ENCODE results near the gene SASH1.

Gene SASH1

DNA sequence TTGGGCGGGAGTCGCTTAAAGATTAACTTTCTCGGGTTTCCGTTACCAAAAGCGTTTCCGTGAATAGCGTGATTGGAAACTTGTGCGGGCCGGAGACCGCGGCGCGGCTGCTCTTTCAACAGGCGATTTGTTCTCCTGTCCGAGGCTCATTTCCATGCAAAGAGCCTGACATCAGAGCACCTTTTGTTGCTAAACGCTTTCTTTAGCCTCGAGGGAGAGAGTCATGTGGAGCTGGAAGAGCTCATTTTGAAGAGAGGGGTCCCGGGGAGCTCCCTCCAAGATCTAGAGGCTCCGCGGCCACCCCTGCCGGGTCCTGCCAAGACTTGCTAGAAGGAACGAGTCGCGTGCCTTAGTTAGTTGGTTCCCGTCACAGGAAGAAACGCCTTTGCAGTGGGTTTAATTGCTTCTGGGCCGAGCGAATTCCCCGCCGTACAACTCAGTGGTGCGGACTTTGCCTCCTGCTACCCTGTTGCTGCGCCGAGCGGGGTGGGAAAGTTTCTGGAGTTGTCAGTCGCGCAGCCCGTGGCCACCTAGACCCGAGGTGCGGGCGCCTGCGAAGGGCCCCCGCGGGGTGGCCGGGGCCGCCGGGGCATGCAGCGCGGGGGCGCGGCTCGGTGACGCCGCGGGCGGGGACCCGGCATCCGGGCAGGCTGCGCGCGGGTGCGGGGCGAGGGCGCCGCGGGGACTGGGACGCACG, at the start of gene SASH1:
Gene SASH1 (plus strand): TSS at position 489 of the 697 bp plus-strand sequence. CDS start 230 bp downstream, outside the sequence.
- peak; percentile 12 for DNase-seq

DNA sequence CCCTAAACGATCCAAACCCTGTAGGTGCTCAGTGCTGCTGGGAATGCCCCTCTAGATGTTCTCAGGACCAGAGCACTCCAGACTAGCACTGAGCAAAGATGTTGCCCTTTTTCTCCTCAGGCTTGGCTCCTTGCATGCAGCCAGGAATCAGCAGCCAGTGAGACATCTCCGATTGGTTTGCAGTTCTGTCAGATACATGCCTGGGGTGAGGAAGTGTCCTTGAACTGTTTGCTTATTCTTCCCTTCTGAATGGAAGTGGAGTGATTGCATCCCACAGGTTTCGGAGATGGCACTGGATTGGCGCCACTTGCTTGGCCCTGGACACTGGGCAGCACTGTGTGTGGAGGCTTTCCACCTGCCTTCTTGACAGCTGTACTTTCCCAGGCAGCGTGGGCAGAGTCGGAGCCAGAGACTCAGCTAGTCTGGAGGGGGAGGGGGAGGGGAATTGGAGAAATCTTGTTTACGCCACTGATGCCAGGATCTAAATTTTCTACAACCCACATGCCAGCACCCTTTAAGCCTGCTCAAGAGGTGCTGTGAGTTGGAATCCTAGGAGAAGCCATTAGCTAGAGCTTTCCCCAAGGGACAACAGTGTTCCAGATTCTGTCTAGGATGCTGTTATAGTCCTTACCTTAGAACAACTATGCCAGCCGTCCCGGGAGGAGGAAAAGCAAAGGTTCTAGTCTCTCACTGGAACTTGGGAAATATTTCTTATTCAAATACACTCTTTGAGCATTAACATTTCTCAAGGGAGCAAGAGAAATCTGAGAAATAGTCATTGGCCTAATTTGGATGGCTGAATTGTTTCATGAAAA, 49.2 kb upstream of the SASH1 start:
- no peak for DNase-seq

DNA sequence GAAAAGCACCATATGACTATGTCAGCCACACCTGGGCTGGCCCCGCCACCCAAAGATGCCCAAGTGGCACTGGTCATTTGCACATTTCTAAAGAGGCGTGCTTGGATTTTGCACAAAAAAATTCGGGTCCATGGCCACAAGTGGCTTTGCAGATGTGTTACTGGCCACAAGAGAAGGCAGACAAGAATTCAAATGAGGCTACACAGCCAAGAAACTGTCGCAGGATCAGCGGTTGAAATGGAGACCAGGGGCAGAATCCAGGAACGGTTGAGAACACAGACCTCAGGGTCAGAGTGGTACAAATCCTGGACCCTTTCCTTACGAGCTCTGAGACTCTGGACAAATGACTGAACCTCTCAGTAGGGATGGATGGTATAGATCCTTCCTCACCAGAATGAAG, 48.6 kb upstream of the SASH1 start:
- DNase-seq, result no peak

DNA sequence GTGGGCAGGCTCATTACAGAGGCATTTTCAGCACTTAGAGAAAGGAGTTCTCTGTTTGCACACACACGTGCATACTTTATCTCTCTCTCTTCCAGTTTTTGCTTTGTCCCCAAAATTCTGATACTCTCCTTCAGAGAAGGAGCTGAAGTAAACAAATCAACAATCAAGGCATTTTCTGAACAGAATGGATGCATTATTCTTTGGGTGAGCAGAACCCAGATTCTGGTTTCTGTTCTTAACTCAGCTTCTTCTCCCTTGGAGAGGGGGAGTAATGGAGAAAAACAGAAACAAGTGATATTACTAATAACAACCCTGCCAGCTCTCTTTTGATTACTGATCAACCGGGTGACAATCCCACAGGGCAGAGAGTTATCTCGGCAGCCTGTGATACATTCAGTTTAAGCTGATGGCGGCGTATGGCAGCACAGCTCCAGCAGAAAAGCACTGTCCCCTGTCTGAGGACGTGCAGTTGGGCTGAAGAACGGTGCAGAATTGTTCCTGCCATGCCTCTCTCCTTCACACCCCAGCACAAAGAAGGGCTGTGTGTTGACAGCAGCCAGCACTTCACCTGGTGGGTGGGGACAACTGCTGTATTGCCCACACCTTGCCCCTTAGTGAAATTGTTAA, 47.3 kb upstream of the SASH1 start:
- no peak for DNase-seq

DNA sequence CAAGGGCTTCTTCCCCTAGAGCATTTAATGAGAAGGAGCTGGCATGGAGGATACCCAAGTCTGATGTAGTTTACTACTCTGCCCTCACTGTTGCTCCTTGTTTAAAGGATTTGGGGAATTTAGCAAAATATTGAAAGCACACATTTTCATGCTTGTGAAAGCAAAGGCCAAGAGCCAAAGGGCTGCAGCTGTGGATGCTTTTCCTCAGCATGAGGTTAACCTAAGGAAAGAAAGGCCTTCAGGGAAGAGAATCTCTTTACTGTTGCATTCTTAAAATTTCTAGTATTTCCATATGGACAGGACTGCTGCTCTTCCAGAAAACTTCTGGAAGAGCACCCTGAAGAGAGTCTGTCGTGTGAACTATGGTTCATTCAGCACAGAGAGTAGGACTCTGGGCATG, 45.9 kb upstream of the SASH1 start:
- DNase-seq, result no peak

DNA sequence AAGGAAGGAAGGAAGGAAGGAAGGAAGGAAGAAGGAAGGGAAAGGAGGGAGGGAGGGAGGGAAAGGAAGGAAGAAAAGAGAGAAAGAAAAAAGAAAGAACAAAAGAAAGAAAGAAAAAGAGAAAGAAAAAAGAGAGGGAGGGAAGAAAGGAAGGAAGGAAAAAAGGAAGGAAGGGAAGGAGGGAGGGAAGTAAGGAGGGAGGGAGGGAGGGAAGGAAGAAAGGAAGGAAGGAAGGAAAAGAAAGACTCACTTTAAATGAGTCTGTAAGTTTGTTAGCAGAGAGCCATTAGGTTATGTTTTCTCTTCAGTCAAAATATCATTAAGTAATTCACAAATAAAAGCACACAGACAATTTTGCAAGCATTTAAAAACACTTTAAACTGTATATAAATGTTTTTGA, 44.0 kb upstream of the SASH1 start:
- no peak for DNase-seq

DNA sequence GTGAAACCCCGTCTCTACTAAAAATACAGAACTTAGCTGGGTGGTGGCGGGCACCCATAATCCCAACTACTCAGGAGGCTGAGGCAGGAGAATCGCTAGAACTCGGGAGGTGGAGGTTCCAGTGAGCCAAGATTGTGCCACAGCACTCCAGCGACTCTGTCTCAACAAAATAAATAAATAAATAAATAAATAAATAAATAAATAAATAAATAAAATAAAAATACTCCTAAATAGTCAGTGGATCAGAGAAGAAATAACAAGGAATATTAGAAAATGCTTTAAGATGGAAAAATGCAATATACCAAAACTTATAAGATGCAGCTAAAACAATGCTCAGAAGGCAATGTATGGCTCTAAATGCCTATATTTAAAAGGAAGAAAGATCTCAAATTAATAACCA, 39.0 kb upstream of the SASH1 start:
- no peak for DNase-seq

DNA sequence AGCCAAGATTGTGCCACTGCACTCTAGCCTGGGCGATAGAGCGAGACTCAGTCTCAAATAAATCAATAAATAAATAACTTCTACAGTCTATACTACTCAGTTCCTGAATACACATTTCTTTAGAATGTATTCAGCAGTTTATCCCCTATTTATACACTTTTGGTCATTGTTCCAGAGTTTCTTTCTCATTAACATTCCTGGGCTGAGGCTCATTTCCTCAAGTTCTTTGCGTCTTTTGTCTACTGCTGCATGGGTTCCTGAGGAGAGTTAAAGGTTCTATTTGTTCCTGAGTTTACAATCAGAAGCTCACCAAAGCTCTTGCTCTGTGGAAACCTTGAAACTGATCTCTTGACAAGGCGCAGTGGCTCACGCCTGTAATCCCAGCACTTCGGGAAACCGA, 37.7 kb upstream of the SASH1 start:
- DNase-seq, result no peak

DNA sequence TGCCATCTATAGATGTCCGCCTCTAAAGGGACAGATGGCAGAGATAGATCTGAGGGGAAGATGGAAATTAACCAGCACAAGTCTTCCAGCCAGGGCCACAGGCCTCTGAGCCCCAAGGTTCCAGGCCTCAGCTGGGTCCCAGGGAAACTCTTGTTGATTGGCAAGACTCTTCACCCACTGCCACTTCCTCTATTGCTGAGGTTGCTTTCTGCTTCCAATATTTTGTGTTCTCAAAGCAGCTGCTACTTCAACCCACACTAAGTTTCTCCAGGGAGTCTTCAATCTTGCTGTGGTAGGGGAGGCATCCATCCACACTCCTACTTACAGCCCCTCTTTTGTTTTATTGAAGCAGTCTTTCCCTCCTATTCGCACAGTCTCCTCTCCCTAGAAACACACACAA, 36.4 kb upstream of the SASH1 start:
- DNase-seq, result no peak

DNA sequence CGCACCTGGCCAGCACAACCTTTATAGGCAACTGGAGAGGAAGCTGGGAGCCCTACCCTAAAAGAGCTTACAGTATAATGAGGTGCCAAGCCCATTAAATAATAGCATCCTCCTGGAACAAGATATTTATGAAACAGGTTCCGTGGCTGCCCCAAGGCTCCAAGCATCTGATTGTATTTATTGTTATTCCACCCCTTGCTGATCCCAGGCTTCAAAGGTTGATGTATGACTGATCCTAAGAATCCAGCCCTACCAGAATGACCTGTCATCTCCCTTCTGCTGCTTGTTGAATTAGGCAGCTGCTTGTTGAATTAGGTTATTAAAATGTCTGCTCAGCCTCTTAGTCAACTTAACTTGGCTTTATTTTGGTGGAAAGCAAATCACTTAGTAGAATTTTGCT, 35.2 kb upstream of the SASH1 start:
- no peak for DNase-seq

DNA sequence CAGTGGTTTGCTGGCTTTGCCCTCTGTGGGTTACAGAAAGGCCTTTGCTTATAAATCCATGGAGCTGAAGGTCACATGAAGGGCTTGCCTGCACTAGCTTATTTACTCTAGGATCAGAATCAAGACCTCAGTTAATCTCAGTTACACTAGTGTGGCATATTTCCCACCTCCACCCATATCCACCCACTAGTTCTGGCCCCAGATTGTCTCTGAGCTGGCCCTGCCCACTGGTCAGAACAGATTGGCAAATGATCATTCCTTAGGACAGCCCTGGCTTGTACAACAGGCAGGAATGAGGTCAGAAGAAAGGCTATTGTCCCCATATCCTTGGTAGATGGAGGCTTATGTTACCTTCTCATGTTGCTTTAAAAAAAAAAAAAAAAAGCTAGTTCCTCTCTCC, 33.3 kb upstream of the SASH1 start:
- DNase-seq, result no peak

DNA sequence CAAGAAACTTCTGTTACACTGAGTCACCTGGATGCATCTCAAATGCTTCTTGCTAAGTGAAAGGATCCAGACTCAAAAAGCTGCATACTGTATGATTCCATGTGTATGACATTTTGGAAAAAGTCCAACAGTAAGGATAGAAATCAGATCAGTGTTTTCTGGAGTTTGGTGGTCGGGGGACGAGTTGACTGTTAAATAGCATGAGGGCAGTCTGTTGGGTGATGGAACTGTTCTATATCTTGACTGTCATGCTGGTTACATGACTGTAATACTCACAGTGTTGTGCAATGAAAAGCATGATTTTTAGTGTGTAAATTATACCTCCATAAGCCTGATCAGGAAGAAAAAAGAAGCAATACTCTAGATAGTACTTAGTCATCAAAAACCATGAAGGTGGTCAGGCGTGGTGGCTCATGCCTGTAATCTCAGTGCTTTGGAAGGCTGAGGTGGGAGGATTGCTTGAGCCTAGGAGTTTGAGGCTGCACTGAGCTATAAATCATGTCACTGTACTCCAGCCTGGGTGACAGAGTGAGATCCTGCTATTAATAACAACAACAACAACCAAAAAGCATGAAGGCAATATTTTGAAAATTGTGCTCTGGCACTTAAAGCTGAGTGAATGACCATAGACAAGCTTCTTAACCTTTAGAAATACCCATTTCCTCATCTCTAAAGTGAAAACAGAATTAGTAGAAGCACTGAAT, 30.5 kb upstream of the SASH1 start:
- no peak for DNase-seq

DNA sequence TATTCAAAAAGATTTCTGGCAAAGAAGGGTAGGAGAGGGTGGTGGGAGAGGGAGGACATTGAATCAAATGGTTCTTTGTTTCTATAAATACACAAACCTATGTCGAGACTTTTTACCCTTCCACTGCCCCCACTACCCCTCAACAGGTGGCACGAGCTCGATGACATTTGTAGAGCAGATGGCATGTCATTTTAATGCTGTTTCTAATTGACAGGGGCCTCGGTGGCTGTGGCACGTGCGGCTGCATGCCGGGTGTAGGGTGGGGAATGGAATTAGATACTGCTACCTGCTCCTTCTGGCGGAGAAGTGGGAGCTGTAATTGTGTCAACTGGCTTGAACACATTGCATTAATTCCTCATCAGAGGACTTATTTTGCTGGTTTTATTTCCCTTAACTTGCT, 29.1 kb upstream of the SASH1 start:
- DNase-seq, result no peak

DNA sequence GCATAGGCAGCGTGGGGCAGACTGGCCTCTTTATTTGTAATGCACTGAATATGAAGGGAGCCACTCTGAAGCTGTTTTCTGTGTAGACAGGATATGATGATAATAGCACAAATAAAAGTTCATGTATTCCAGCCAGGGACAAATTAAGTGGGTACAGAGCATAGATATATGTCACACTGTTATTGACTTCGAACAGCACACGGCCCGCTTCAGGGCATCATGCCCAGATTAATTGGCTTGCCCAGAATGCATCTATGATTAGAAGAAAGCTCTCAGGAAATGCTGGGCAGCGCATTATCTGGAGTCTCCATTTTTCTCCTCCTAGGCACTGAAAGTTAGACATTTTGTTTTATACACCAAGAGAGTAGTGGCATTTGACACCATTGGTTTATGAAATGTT, 26.3 kb upstream of the SASH1 start:
- no peak for DNase-seq

DNA sequence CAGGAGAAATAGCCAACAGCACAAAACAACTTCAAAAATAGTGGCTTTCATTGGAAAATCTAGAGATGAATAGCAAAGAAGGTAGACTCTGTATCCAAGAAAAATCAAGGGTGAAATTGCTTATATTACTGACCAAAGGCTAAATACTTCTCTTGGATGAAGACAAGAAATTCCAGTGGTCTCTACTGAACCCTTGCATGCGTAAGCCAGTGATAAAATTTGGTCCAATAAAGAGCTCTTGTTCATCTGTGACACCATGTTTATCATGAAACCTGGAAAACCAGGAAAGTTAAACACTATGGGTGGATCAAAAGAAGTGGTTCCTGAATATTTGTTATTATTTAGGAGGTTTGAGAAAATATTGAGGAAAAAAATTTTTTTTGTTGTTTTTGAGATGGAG, 25.6 kb upstream of the SASH1 start:
- DNase-seq, result no peak

DNA sequence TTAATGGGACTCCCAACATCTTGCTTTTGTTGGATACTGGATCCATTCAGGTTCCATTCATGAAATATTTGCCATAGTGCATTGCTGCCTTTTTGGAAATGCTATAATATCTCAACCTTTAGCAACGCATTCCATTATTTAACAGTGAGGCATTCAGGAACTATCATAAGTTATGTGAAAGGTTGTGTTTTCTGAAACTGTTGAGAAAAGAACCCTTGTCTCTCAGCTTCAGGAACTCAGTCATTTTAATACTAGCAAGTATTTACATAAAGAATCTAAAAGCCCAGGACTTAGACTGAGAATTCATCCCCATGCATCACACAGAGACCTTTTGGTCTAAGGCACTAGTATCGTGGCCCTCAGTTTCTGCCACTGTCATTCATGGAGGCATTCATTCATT, 24.9 kb upstream of the SASH1 start:
- no peak for DNase-seq

DNA sequence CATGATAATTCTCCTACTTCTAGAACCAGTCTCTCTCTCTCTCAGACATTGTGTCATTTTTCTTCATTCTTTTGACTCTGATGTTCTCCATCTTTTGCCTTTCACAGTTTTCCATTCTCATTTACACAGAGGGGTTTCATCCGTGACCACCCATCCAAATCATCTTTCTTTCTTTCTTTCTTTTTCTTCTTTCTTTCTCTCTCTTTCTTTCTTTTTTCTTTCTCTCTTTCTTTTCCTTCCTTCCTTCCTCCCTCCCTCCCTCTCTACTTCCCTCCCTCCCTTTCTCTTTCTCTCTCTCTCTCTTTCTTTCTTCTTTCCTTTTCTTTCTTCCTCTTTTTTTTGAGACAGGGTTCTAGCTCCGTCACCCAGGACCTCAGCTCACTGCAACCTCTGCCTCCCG, 19.9 kb upstream of the SASH1 start:
- DNase-seq, result no peak

DNA sequence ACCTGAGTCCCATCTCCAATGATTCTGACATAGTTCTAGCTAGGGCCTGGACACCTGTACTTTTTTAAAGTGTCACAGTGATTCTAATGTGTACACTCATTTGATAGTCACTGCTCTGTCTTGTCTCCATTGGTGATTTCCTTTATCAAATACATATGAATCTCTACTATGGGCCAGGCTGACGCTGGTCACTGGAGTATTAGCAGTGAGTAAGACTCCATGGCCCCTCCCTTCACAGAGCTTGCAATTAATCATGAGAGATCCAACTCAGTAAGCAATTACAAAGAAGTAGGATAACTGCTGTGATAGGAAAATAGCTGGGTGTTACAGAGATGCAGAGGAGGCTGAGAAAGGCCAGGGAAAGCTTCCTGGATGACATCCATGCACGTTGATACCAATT, 19.3 kb upstream of the SASH1 start:
- no peak for DNase-seq

DNA sequence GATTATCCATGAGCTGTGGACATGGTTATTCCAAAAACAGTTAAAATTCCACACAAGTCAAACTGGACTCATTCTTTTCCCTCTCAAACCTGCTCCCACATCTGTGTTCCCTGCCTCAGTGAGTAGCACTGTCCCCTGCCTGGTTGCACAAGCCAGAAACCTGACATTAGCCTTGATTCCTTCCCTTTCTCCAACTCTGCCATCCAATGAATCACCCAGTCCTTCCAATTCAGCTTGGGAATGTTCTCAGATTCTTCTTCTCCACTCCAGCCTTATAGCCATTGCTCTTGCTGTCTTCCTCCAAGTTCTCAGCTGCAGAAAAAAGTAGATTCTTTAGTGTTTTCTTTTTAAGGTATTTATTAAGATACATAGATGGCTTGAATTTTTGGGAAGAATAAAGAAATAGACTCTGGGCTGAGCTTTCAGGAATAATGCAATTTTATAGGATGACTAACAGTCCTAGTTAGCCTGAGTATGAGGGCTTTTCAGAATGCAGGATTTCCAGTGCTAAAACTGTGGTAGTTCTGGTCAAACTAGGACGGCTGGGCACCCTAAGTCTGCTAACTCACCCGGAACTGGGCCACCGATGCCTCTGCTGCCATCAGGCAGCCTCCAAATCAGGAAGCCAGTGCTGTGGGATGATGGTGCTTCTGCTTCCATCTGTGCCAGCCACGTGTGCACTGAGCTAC, 18.2 kb upstream of the SASH1 start:
- no peak for DNase-seq

DNA sequence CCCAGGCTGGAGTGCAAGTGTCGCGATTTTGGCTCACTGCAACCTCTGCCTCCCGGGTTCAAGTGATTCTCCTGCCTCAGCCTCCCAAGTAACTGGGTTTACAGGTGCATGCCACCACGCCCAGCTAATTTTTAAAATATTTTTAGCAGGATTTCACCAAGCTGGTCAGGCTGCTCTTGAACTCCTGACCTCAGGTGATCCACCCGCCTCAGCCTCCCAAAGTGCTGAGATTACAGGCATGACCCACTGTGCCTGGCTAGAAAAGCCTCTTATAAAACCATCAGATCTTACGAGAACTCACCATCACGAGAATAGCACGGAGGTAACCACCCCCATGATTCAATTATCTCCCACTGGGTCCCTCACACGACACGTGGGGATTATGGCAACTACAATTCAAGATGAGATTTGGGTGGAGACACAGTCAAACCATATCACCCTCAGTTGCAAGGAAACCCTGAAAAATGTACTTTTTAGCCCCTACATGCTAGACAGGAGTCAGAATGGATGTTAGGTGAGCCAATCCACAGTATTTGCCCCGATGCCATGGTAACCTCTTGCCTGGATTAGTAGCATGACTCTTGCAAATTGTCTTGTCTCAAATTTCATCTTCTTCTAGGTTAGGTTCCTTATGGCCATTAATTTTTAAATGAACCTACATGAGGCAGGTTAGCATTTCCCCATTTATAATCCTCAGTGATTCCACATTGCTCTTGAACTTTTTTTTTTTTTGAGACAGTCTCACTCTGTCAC, 17.1 kb upstream of the SASH1 start:
- no peak for DNase-seq

DNA sequence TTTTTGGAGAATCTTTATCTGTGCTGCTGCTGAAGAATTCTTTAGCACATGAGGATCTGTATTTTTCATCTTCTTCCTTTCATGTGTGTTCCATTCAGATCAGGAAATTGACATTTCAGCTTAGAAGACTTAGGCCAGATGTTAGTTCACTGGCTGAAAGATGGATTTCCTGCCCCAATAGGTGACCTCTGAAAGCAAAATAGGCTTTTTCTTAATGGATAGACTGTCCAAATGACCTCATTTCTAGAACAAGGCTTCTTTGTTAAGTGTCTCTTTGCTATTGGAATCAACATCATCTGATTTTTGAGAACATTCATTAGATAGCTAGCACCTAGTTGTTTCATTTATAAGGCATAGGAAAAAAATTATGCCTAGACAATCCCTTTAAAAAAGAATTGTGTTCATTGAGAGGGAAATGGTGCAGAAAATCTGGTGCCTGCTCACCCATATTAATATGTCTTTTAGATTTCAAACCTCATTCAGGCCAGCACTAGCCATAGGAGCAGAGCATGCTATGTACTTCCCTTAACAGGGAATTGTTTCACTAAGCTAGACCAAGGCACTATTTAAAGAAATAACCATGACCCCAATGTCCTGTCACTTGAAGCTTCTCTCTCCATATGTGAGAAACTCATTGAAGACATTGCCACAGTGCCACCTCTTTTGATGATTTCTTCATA, 13.6 kb upstream of the SASH1 start:
- no peak for DNase-seq
